Measurements from ENCODE around the gene PEA15.

DNA sequence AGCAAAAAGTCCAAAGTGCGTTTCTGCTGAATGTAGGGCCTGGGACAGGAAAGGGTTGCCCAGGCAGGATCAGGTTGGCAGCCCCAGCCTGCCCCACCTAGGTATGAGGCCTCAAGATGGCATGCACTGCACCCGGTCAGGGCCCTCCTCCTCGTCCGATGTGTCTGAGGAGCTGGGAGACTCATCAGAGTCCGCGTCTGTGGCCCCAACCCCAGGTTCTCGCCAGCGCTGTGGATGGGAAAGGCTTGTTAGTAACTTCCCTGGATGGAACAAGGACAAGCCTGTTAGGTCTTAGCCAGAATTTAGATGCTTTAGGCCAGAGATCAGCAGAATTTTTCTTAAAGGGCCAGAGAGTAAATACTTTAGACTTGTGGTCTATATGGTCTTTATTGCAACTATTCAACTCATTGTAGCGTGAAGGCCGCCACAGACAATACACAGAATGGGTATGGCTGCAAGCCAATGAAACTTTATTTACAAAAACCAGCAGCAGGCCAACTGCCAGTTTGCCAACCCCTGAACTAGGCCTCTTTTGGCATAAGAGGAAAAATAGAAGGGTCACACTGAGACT lies 12.4 kb downstream of the PEA15 start:
- TF ChIP-seq POLR2A (IDR thresholded peaks at IDR 0.05; ENCODE audit: control extremely low read depth in 1 of 2, low read depth in 2 of 2, low read length in 2 of 2) (no peak), SIN3A (conservative IDR thresholded peaks at IDR 0.05 in 1 of 2, IDR thresholded peaks at IDR 0.05 in 1 of 2; ENCODE audit: low read depth in 1 of 2, low read length in 2 of 2) (no peak), YY1 (IDR thresholded peaks at IDR 0.05; ENCODE audit: low read depth, low read length) (no peak), CEBPB (IDR thresholded peaks at IDR 0.05; ENCODE audit: low read depth, low read length) (no peak), TAF1 (IDR thresholded peaks at IDR 0.05; ENCODE audit: low read depth, low read length) (no peak), EP300 (IDR thresholded peaks at IDR 0.05; ENCODE audit: borderline replicate concordance in 1 of 2, low read depth in 2 of 2, low read length in 2 of 2) (no peak), EZH2 (IDR thresholded peaks at IDR 0.05; ENCODE audit: low read depth, low read length, severe bottlenecking) (no peak)
- TF ChIP-seq, protein P1, sequence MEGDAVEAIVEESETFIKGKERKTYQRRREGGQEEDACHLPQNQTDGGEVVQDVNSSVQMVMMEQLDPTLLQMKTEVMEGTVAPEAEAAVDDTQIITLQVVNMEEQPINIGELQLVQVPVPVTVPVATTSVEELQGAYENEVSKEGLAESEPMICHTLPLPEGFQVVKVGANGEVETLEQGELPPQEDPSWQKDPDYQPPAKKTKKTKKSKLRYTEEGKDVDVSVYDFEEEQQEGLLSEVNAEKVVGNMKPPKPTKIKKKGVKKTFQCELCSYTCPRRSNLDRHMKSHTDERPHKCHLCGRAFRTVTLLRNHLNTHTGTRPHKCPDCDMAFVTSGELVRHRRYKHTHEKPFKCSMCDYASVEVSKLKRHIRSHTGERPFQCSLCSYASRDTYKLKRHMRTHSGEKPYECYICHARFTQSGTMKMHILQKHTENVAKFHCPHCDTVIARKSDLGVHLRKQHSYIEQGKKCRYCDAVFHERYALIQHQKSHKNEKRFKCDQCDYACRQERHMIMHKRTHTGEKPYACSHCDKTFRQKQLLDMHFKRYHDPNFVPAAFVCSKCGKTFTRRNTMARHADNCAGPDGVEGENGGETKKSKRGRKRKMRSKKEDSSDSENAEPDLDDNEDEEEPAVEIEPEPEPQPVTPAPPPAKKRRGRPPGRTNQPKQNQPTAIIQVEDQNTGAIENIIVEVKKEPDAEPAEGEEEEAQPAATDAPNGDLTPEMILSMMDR (IDR thresholded peaks at IDR 0.05; ENCODE audit: control extremely low read depth in 1 of 3, insufficient read depth in 1 of 3, low read depth in 1 of 3, low read length in 3 of 3), result no peak
